GM19455 (cell line): ENCODE measurements around the gene SYMPK.

Experiments used
- ATAC-seq: cut with Tn5 transposase; IDR thresholded peaks from one replicate; pipeline ENCODE4 v1.9.1; 2021; ENCODE audit not compliant: unreplicated experiment

SYMPK gene

GRCh38 chr19:45782820-45783785 is 79.8 kb downstream of the SYMPK start:
- no peak for ATAC-seq

- ATAC-seq = no peak
Observed at GRCh38 chr19:45782162-45782691, 80.7 kb downstream of the SYMPK start, which contains the start of gene DMPK. TSS of gene DMPK (minus strand) at chr19:45782490. CDS start at chr19:45782352, 138 bp downstream.

GRCh38 chr19:45781214-45782161 is 81.5 kb downstream of the SYMPK start:
- ATAC-seq = no peak

- ATAC-seq = no peak
Observed at GRCh38 chr19:45780448-45781213, 82.3 kb downstream of the SYMPK start.

GRCh38 chr19:45780146-45780447 is 82.8 kb downstream of the SYMPK start:
- ATAC-seq = no peak

GRCh38 chr19:45779231-45780145 is 83.5 kb downstream of the SYMPK start:
- no peak for ATAC-seq

- ATAC-seq = no peak
Observed at GRCh38 chr19:45778010-45778661, 84.8 kb downstream of the SYMPK start.

GRCh38 chr19:45777395-45777961 is 85.5 kb downstream of the SYMPK start:
- ATAC-seq = no peak

- no peak for ATAC-seq
Observed at GRCh38 chr19:45774765-45775164, 88.2 kb downstream of the SYMPK start.

GRCh38 chr19:45773384-45773783 is 89.6 kb downstream of the SYMPK start:
- no peak for ATAC-seq

GRCh38 chr19:45772912-45773311 is 90.0 kb downstream of the SYMPK start:
- no peak for ATAC-seq

GRCh38 chr19:45772130-45772840 is 90.7 kb downstream of the SYMPK start:
- ATAC-seq = no peak

GRCh38 chr19:45771311-45771933 is 91.5 kb downstream of the SYMPK start:
- ATAC-seq = no peak

GRCh38 chr19:45770192-45771101 is 92.5 kb downstream of the SYMPK start:
- peak; percentile 47 for ATAC-seq

- ATAC-seq = no peak
Observed at GRCh38 chr19:45769821-45770191, 93.1 kb downstream of the SYMPK start.

GRCh38 chr19:45768984-45769782 is 93.8 kb downstream of the SYMPK start, which contains the start of gene SIX5:
TSS of gene SIX5 (minus strand) at chr19:45769252. CDS start at chr19:45768844, 408 bp downstream.
- ATAC-seq = peak; percentile 56
